Measurements from ENCODE around the gene HIPK2. TPM values are rescaled to one million over a fixed set of nuclear protein-coding genes. Genes with fewer than 3 reads are reported as not detected.

The HIPK2 gene
- total and polyA plus RNA-seq, 10 of the 15 experiments (the other 5 are each of a cell fraction or from before 2014, with no cell fraction given): 1.7 to 39.0 (median 9.4) TPM

GRCh38 chr7:139747662-139748372 lies 30.0 kb downstream of the HIPK2 start:
- H3K27me3 ChIP-seq (replicated peaks in 1 of 2; ENCODE audit: control insufficient read depth in 2 of 2, insufficient read depth in 2 of 2, low read length in 1 of 2): no peaks in the 10 kb centered on the region
- ChIA-PET CTCF (interaction anchor here (1.4 kb wide), 1 partner anchor 101 kb away, joined by 4 read pairs; no protein-coding TSS in a partner anchor), SMC1A (ENCODE audit: uncharacterized antibody, unreplicated experiment) (interaction anchor here (1.2 kb wide), 1 partner anchor 25 kb away, joined by 4 read pairs; no protein-coding TSS in a partner anchor), POLR2A (interaction anchor here (0.6 to 0.7 kb wide), 2 partner anchors 10 to 761 kb away, joined by 3 to 4 read pairs; no protein-coding TSS in a partner anchor), RAD21 (ENCODE audit: unreplicated experiment) (no interaction called here)
- intact Hi-C loops (cut with micrococcal nuclease; ENCODE audit: unreplicated experiment) (no loop called here), in situ Hi-C loops (cut with MboI) (no loop called here)
- H2AFZ ChIP-seq (ENCODE audit: control insufficient read depth, low read depth, low read length): no peak overlapping the region
- H3K27ac ChIP-seq (ENCODE audit: control insufficient read depth, insufficient read depth): no peak overlapping the region
- peaks cover 4% of the 10 kb centered on the region; the same call in 1 of the 2 replicates for H4K20me1 ChIP-seq (ENCODE audit: control insufficient read depth, insufficient read depth)
- no peak overlapping the region for H3K4me2 ChIP-seq (ENCODE audit: control insufficient read depth, insufficient read depth)
- H3K9me3 ChIP-seq (replicated peaks; ENCODE audit: control insufficient read depth, insufficient read depth, low read length): no peaks in the 10 kb centered on the region
- WGBS (ENCODE audit: insufficient coverage, insufficient replicate concordance, low lambda C conversion rate, missing lambda C conversion rate): 89% methylated on average over 13 of the region's 13 CpGs
- no TSS peak for BruUV-seq (replicated peaks)
- peaks cover 4% of the 10 kb centered on the region for H3K79me2 ChIP-seq (ENCODE audit: control insufficient read depth, insufficient read depth, low read length)
- H3K36me3 ChIP-seq (ENCODE audit: control insufficient read depth in 2 of 2, insufficient read depth in 2 of 2, low read length in 1 of 2): no peaks in the 10 kb centered on the region; a peak in 1 of 4 replicates
- ATAC-seq (no peak), FAIRE-seq (no peak), DNase-seq (ENCODE audit: low read depth, low spot score) (no peak)
- no peak overlapping the region for H3K4me3 ChIP-seq
- H3K9ac ChIP-seq (ENCODE audit: control insufficient read depth, insufficient read depth, low read length): no peak overlapping the region
- H3K4me1 ChIP-seq (ENCODE audit: control insufficient read depth, insufficient read depth, low read length): no peaks in the 10 kb centered on the region
- TF ChIP-seq TCF12 (IDR thresholded peaks at IDR 0.05; ENCODE audit: low read depth, low read length): no peak

GRCh38 chr7:139746652-139747051 lies 31.1 kb downstream of the HIPK2 start:
- Histone ChIP-seq H3K9ac (ENCODE audit: control insufficient read depth, insufficient read depth, low read length) (no peak overlapping the region), H3K4me1 (ENCODE audit: control insufficient read depth, insufficient read depth, low read length) (no peaks in the 10 kb centered on the region), H2AFZ (ENCODE audit: control insufficient read depth, low read depth, low read length) (no peak overlapping the region), H3K36me3 (ENCODE audit: control insufficient read depth in 2 of 2, insufficient read depth in 2 of 2, low read length in 1 of 2) (no peaks in the 10 kb centered on the region; a peak in 1 of 4 replicates), H3K27ac (ENCODE audit: control insufficient read depth, insufficient read depth) (no peak overlapping the region), H3K27me3 (replicated peaks in 1 of 2; ENCODE audit: control insufficient read depth in 2 of 2, insufficient read depth in 2 of 2, low read length in 1 of 2) (no peaks in the 10 kb centered on the region), H3K9me3 (replicated peaks; ENCODE audit: control insufficient read depth, insufficient read depth, low read length) (no peaks in the 10 kb centered on the region), H4K20me1 (ENCODE audit: control insufficient read depth, insufficient read depth) (peaks cover 4% of the 10 kb centered on the region; the same call in 1 of the 2 replicates), H3K79me2 (ENCODE audit: control insufficient read depth, insufficient read depth, low read length) (peaks cover 4% of the 10 kb centered on the region), H3K4me2 (ENCODE audit: control insufficient read depth, insufficient read depth) (no peak overlapping the region), H3K4me3 (no peak overlapping the region)
- ChIA-PET CTCF (interaction anchor here (1.5 kb wide), 2 partner anchors 10 to 256 kb away, joined by 3 to 4 read pairs; no protein-coding TSS in a partner anchor), POLR2A (interaction anchor here (0.9 to 1.4 kb wide), 2 partner anchors 19 to 75 kb away, joined by 3 read pairs; no protein-coding TSS in a partner anchor), RAD21 (ENCODE audit: unreplicated experiment) (no interaction called here), SMC1A (ENCODE audit: uncharacterized antibody, unreplicated experiment) (interaction anchor here (1.2 kb wide), 1 partner anchor 9 kb away, joined by 3 read pairs; no protein-coding TSS in a partner anchor)
- in situ Hi-C loops (cut with MboI): no loop called here
- DNase-seq (ENCODE audit: low read depth, low spot score) (no peak), FAIRE-seq (no peak), ATAC-seq (no peak)
- BruUV-seq (replicated peaks): no TSS peak
- WGBS (ENCODE audit: insufficient coverage, insufficient replicate concordance, low lambda C conversion rate, missing lambda C conversion rate): 98% methylated on average over 8 of the region's 8 CpGs
- intact Hi-C loops (cut with micrococcal nuclease; ENCODE audit: unreplicated experiment): no loop called here
- TF ChIP-seq CUX1 (IDR thresholded peaks at IDR 0.05; ENCODE audit: insufficient replicate concordance, low read depth, low read length) (no peak), ZNF24 (IDR thresholded peaks at IDR 0.05) (no peak), BACH1 (IDR thresholded peaks at IDR 0.05; ENCODE audit: borderline replicate concordance) (no peak), PAX8 (IDR thresholded peaks at IDR 0.05) (no peak), SUPT20H (IDR thresholded peaks at IDR 0.05; ENCODE audit: borderline replicate concordance, control insufficient read depth, low read depth, low read length) (no peak), RCOR1 (conservative IDR thresholded peaks at IDR 0.05; ENCODE audit: low read depth, low read length) (no peak), SUZ12 (IDR thresholded peaks at IDR 0.05; ENCODE audit: unreplicated experiment) (no peak), SIX5 (IDR thresholded peaks at IDR 0.05; ENCODE audit: low read depth, low read length, severe bottlenecking) (no peak)

Measured in GM12878 (cell line).